RKO (cell line): ENCODE measurements around the gene KCNT2.
"Not testable (repeated sequence)": the region's sequence is repeated elsewhere in the genome, so short reads cannot be mapped to it uniquely, and the experiment has no call there.

ENCODE experiments used
- DNase-seq: peaks from one replicate; pipeline ENCODE4 v3.0.0-alpha.2; 2016; ENCODE audit warnings: low spot score

KCNT2 gene

DNA sequence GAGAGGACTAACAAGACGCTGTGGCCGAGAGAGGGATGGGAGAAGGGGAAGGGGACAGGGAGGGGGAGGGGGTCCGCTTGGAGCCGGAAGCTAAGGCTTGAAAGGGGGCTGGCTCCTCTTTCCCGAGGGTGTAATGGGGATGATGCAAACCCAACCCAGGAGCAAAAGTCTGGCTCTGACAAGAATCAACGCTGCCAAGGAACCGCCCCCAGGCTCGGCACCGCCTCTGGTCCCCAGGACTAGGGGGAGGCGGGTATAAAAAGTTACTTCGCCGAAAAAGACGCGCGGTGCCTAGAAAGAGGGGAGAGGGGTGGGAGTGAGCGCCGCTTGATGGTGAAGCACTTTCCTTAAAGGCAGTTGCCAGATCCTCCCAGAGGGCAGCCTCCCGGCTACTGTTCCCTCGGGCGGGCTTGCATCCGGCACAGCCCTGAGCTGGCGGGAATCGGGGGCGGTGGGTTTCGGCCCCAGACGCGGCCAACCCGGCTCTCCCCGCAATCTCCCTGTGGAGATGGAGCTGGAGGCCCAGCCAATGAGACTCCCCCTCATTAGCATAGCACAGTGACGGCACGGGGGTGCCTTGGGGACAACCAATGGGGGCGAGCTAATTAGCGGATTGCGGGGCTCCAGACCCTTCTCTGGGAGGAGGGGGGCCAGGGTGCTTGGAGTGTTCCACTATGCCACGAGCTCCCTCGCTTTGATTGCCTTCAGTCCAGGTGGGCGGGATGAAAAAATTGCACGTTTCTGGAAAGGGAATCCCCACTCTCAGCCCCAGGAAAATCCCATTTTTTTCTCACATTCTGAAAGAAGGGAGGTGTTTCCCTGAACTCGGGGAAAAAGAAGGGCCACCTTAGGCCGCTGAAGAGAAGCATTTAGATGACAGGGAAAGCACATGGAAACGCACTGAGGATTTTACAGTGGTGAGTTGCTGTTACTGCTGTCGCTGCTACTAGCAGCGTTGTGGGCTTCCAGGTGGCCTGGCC is at the start of gene KCNT2:
Gene KCNT2 (minus strand): TSS at position 51 of the 980 bp plus-strand sequence. CDS start 131 bp downstream, outside the sequence.
- DNase-seq = no peak

GRCh38 chr1:196655494-196655893 is 47.3 kb upstream of the KCNT2 start:
- DNase-seq = no peak

DNA sequence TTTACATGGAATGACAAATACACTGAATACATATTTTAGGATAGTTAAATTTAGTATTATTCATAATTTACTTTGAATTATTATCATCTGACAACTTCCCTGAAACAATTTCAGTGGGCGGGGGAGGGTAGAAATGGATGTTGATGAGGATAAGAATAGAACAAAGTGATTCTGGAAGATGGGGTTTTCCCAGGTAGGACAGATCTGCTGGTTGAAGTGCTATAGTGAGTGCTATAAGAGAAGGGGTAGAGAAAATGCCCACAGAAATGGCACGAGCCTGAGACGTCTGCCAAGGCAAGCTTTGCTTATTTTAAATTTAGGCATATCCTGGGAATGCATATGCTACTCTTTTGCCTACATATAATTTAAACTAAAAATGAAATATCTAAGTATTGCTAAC is 46.8 kb upstream of the KCNT2 start:
- DNase-seq = no peak

GRCh38 chr1:196654271-196654670 is 46.0 kb upstream of the KCNT2 start:
- no peak for DNase-seq

- no peak for DNase-seq
These were observed 43.5 kb upstream of the KCNT2 start, which contains the start of gene CFH for GRCh38 chr1:196651637-196652215. Gene CFH (plus strand): TSS chr1:196652043. CDS start chr1:196652118, 75 bp downstream.

DNA sequence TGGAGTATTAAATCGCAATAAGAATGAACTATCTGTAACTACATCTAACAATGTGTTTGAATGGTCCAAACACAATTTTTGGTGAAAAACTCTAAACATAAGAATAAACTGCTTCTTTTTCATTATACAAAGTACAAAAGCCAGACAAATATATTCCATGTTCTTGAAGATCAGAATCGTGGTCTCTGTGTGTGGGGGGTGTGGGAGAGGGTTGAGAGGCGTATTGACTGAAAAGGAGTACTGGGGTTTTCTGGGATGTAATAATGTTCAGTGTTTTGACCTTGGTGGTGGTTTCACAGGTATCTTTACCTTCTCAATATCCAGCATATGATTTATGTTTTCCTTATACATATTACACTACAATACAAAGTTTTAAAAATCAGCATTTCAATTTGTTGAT is 42.8 kb upstream of the KCNT2 start:
- DNase-seq = no peak

- no peak for DNase-seq
These were observed 42.2 kb upstream of the KCNT2 start for GRCh38 chr1:196650403-196650802.

DNA sequence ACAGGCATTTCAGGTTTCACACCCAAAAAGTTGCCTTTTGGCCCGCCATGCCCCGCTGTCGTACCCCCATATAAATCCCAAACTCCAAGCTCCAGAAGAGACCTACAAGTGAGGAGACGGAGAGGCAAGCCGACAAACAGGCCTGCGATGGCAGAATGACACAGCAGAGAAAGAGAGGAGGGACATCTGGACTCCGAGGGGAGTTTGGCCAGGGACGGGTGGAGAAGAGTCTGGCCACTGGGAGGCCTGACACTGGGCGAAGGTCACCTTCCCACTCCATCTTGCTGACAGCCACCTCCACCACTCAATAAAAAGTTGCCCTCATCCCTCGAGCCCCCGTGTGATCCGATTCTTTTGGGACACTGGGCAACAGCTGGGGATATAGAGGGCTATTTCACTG is 41.8 kb upstream of the KCNT2 start:
- no peak for DNase-seq

DNA sequence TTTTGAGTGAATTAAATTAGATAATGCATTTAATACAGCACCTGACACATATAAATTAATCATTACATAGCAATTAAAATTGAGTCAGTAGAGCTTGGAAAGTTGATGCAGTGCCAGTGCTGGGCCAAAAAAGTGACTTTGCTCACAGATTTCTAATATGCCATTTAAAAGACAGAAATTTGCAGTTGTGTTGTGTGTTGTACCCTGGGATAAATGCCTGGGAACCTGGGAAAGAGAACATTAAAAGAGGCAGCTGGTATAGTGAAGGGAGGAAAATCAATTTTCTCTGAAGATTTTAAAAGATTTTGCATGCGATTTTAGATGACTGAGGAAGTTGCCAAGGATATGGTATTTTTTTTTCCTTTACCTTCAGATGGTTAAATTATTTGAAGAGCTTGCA is 32.7 kb upstream of the KCNT2 start:
- no peak for DNase-seq

DNA sequence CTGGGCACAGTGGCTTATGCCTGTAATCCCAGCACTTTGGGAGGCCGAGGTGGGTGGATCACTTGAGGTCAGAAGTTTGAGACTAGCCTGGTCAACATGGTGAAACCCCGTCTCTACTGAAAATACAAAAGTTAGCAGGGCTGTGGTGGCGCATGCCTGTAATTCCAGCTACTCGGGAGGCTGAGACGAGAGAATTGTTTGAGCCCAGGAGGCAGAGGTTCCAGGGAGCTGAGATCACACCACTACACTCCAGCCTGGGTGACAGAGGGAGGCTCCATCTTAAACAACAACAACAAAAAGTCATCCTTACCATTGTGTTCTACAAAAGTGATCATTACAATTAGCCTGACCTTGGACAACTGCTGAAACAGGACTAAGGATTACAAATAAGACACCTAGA is 31.1 kb upstream of the KCNT2 start:
- not testable (repeated sequence) for DNase-seq

DNA sequence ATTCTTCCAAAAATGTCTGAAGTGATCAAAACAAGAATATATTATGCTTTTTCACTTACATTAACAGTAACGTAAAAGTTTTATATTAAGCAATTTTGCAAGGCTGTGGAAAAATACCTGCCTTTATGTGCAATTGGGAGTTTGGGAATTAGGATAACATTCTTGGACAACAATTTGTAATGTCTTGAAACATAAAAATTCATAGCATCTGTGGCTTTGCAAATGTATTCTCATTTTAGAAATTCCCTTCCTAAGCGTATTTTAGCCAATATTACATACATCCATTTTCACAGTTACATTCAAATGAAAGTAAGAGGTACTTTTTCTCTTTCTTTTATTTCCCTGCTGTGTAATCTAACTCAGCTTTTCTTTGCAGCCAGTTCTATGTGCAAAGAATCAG is 30.2 kb upstream of the KCNT2 start:
- no peak for DNase-seq

GRCh38 chr1:196637606-196638005 is 29.4 kb upstream of the KCNT2 start:
- DNase-seq = no peak

- no peak for DNase-seq
These were observed 20.6 kb upstream of the KCNT2 start for GRCh38 chr1:196628838-196629237.

DNA sequence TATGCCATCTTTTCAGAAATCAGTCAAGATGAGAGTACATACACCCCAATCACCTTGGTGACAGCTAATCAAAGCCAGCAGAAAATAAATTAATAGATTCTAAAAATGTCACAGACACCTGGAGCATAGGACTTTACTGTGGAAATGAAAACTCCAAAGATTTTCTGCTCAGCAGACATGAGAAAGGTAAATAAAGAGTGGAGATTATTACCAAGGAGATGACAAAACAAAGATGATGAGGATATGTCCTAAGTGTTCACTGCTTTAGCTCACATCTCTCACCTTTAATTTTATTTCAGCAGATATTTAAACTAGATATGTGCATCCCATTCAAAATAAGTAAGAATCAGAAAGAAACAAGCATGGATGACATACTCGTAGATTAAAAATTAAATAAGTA is 14.8 kb upstream of the KCNT2 start:
- no peak for DNase-seq

DNA sequence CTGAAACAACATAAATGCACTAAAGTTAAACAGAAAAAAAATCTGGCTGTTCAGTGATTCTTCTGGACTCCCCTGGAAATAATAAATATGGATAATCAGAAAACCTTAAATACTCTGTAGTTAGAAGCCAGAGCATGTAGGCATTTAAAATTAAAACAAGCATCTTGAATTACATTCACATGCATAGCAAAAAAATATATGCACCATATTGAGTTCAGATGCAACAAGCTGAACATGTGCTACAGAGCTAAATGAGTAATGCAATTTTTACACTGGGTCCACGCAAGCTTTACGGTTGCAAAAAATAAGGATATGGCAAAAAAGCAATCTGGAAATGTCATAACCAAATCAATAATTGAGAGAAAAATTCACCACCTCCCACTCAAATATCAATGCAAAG is 11.5 kb upstream of the KCNT2 start:
- no peak for DNase-seq

- no peak for DNase-seq
These were observed 3.6 kb upstream of the KCNT2 start for GRCh38 chr1:196611873-196612272.

- DNase-seq = no peak
These were observed 1.1 kb upstream of the KCNT2 start for GRCh38 chr1:196609370-196609737.

DNA sequence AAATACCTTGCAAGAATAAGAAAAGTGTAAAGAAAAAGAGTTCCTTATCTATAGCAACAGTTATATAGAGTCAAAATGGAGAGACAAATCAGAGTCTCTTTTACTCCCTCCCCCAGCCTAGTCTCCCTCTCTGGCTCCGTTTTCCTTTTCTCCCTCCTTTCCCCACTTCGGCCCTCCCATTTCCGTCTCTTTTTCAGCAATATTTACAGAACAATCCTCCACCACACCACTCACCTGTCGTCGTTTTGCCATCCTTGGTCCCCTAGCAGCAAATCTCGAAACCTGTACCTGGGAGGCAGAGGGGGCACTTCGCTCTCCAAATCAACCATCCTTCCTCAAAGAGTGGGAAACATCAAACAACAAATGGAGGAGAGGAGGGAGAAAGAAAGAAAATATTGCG is 259 bp downstream of the KCNT2 start:
- DNase-seq = no peak

DNA sequence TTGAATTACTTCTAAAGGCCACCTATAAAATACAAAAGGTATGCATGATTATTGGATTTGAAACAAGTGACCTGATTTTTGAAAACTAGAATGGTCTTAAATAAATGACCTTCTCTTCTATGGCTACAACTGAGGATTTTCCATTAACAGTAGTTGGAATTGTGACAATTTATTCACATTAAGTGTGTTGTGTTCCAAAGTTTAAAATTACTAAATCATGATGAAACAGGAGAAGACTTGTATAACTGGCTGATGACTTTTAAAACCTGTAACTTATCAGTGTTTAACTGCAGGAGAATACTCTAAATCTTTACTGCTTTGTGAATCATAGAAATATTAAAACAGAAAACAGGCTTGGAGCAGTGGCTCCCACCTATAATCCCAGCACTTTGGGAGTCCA is 4.6 kb downstream of the KCNT2 start:
- no peak for DNase-seq

- DNase-seq = no peak
These were observed 9.1 kb downstream of the KCNT2 start for GRCh38 chr1:196598942-196599748.

GRCh38 chr1:196594700-196595099 is 13.5 kb downstream of the KCNT2 start:
- no peak for DNase-seq

DNA sequence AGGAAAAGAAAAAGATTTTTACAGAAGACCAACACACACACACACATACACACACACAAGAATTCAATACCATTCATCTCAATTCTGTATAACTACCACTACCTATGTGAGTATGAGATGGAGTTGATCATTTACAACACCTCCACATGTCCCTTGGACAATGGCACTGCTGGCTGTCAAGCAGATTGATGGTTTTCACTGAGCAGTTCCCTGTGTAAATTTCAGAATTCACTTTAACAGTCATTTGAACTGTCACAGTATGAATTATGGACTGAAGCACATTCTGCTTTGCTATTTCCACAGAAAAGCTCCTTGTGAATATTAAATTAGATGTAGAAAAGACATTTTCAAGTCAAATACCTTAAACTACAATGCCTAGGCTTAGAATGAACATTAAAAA is 14.3 kb downstream of the KCNT2 start:
- no peak for DNase-seq

DNA sequence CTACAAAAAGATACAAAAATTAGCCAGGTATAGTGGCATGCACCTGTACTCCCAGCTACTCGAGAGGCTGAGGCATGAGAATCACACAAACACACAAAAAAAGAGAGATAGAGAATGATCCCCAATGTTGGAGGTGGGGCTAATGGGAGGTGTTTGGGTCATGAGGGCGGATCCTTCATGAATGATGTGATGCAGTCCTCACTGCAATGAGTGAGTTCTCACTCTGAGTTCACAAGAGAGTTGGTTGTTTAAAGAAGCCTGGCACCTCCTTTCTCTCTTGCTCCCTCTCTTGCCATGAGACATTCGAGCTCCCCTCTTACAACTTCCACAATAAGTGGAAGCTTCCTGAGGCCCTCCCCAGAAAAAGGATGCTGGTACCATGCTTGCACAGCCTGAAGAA is 17.3 kb downstream of the KCNT2 start:
- no peak for DNase-seq
